ENCODE data around the gene LRBA. TPM values are rescaled to one million over a fixed set of nuclear protein-coding genes. Genes with fewer than 3 reads are reported as not detected.
A peak's percentile ranks its signal among the peaks of the same experiment; 100 is the strongest.
"Not testable (repeated sequence)": the region's sequence is repeated elsewhere in the genome, so short reads cannot be mapped to it uniquely, and the experiment has no call there.

Gene LRBA
- total RNA-seq, 2 donors from 2014 or later, result 76.3 to 86.9 TPM

GRCh38 chr4:150960079-150960478 lies 55.0 kb downstream of the LRBA start:
- Mint-ChIP-seq H3K27ac (no peak overlapping the region), H3K4me1 (peaks cover 25% of the 10 kb centered on the region), H3K27me3 (no peaks in the 10 kb centered on the region), H3K36me3 (ENCODE audit: low read depth) (peaks cover 5% of the 10 kb centered on the region), H3K4me3 (no peak overlapping the region)
- ATAC-seq (no peak), DNase-seq (no peak)
- H3K9me3 ChIP-seq (ENCODE audit: control insufficient read depth, low read length, poor library complexity, severe bottlenecking), result no peaks in the 10 kb centered on the region

- not testable (repeated sequence) for DNase-seq; H3K27ac Mint-ChIP-seq; H3K27me3 Mint-ChIP-seq; H3K4me3 Mint-ChIP-seq; H3K9me3 ChIP-seq (ENCODE audit: control insufficient read depth, low read length, poor library complexity, severe bottlenecking); H3K36me3 Mint-ChIP-seq (ENCODE audit: low read depth); ATAC-seq
- peaks cover 25% of the 10 kb centered on the region for H3K4me1 Mint-ChIP-seq
Measured at GRCh38 chr4:150957981-150958380, 57.1 kb downstream of the LRBA start.

- H3K4me3 Mint-ChIP-seq, H3K27ac Mint-ChIP-seq: not testable (repeated sequence)
Measured at GRCh38 chr4:150957095-150957494, 58.0 kb downstream of the LRBA start.

GRCh38 chr4:150953916-150954315 lies 61.2 kb downstream of the LRBA start:
- not testable (repeated sequence) for H3K4me3 Mint-ChIP-seq; H3K36me3 Mint-ChIP-seq (ENCODE audit: low read depth); DNase-seq; H3K9me3 ChIP-seq (ENCODE audit: control insufficient read depth, low read length, poor library complexity, severe bottlenecking); H3K27me3 Mint-ChIP-seq; H3K27ac Mint-ChIP-seq; ATAC-seq
- H3K4me1 Mint-ChIP-seq, result peaks cover 37% of the 10 kb centered on the region

More at GRCh38 chr4:150957095-150957494, 58.0 kb downstream of the LRBA start:
- H3K36me3 Mint-ChIP-seq (ENCODE audit: low read depth); H3K9me3 ChIP-seq (ENCODE audit: control insufficient read depth, low read length, poor library complexity, severe bottlenecking); H3K27me3 Mint-ChIP-seq; ATAC-seq; DNase-seq: not testable (repeated sequence)
- H3K4me1 Mint-ChIP-seq, result peaks cover 32% of the 10 kb centered on the region

- Mint-ChIP-seq H3K4me3 (peak overlapping the region; percentile 58), H3K4me1 (peaks cover 46% of the 10 kb centered on the region), H3K27me3 (no peaks in the 10 kb centered on the region), H3K27ac (peak overlapping the region; percentile 75), H3K36me3 (ENCODE audit: low read depth) (peaks cover 2% of the 10 kb centered on the region)
- H3K9me3 ChIP-seq (ENCODE audit: control insufficient read depth, low read length, poor library complexity, severe bottlenecking), result no peaks in the 10 kb centered on the region
- no peak for ATAC-seq
- no peak for DNase-seq
Measured at GRCh38 chr4:150952167-150952845, 62.8 kb downstream of the LRBA start.

- H3K9me3 ChIP-seq (ENCODE audit: control insufficient read depth, low read length, poor library complexity, severe bottlenecking), result no peaks in the 10 kb centered on the region
- Mint-ChIP-seq H3K36me3 (ENCODE audit: low read depth) (peaks cover 5% of the 10 kb centered on the region), H3K27me3 (no peaks in the 10 kb centered on the region), H3K4me1 (peaks cover 40% of the 10 kb centered on the region), H3K27ac (no peak overlapping the region), H3K4me3 (no peak overlapping the region)
- ATAC-seq, result no peak
- DNase-seq, result no peak
Measured at GRCh38 chr4:150950657-150951288, 64.3 kb downstream of the LRBA start.

GRCh38 chr4:150949943-150950342 lies 65.1 kb downstream of the LRBA start:
- Mint-ChIP-seq H3K36me3 (ENCODE audit: low read depth) (peaks cover 5% of the 10 kb centered on the region), H3K4me1 (peaks cover 38% of the 10 kb centered on the region), H3K27me3 (no peaks in the 10 kb centered on the region), H3K4me3 (no peak overlapping the region), H3K27ac (no peak overlapping the region)
- ATAC-seq (no peak), DNase-seq (no peak)
- H3K9me3 ChIP-seq (ENCODE audit: control insufficient read depth, low read length, poor library complexity, severe bottlenecking), result no peaks in the 10 kb centered on the region

- no peaks in the 10 kb centered on the region for H3K27me3 Mint-ChIP-seq
- H3K27ac Mint-ChIP-seq, result no peak overlapping the region
- no peak for ATAC-seq
- DNase-seq, result no peak
- no peak overlapping the region for H3K4me3 Mint-ChIP-seq
- H3K36me3 Mint-ChIP-seq (ENCODE audit: low read depth), result peaks cover 5% of the 10 kb centered on the region
- peaks cover 41% of the 10 kb centered on the region for H3K4me1 Mint-ChIP-seq
- no peaks in the 10 kb centered on the region for H3K9me3 ChIP-seq (ENCODE audit: control insufficient read depth, low read length, poor library complexity, severe bottlenecking)
Measured at GRCh38 chr4:150949342-150949741, 65.7 kb downstream of the LRBA start.

GRCh38 chr4:150948710-150949109 lies 66.4 kb downstream of the LRBA start:
- DNase-seq, result no peak
- no peaks in the 10 kb centered on the region for H3K27me3 Mint-ChIP-seq
- no peaks in the 10 kb centered on the region for H3K9me3 ChIP-seq (ENCODE audit: control insufficient read depth, low read length, poor library complexity, severe bottlenecking)
- H3K36me3 Mint-ChIP-seq (ENCODE audit: low read depth), result peaks cover 5% of the 10 kb centered on the region
- H3K27ac Mint-ChIP-seq, result no peak overlapping the region
- H3K4me1 Mint-ChIP-seq, result peaks cover 41% of the 10 kb centered on the region
- ATAC-seq, result no peak
- H3K4me3 Mint-ChIP-seq, result no peak overlapping the region

- ATAC-seq, result no peak
- H3K9me3 ChIP-seq (ENCODE audit: control insufficient read depth, low read length, poor library complexity, severe bottlenecking), result no peaks in the 10 kb centered on the region
- DNase-seq, result no peak
- Mint-ChIP-seq H3K27me3 (no peaks in the 10 kb centered on the region), H3K4me1 (peaks cover 41% of the 10 kb centered on the region), H3K27ac (no peak overlapping the region), H3K36me3 (ENCODE audit: low read depth) (peaks cover 5% of the 10 kb centered on the region), H3K4me3 (no peak overlapping the region)
Measured at GRCh38 chr4:150948074-150948473, 67.0 kb downstream of the LRBA start.

GRCh38 chr4:150944660-150945059 lies 70.4 kb downstream of the LRBA start:
- no peak overlapping the region for H3K4me3 Mint-ChIP-seq
- peaks cover 2% of the 10 kb centered on the region for H3K36me3 Mint-ChIP-seq (ENCODE audit: low read depth)
- no peak for DNase-seq
- no peaks in the 10 kb centered on the region for H3K27me3 Mint-ChIP-seq
- ATAC-seq, result no peak
- peaks cover 34% of the 10 kb centered on the region for H3K4me1 Mint-ChIP-seq
- no peaks in the 10 kb centered on the region for H3K9me3 ChIP-seq (ENCODE audit: control insufficient read depth, low read length, poor library complexity, severe bottlenecking)
- H3K27ac Mint-ChIP-seq, result no peak overlapping the region

- peaks cover 2% of the 10 kb centered on the region for H3K36me3 Mint-ChIP-seq (ENCODE audit: low read depth)
- no peak overlapping the region for H3K27ac Mint-ChIP-seq
- H3K27me3 Mint-ChIP-seq, result no peaks in the 10 kb centered on the region
- no peak for ATAC-seq
- H3K4me1 Mint-ChIP-seq, result peaks cover 39% of the 10 kb centered on the region
- DNase-seq, result no peak
- H3K9me3 ChIP-seq (ENCODE audit: control insufficient read depth, low read length, poor library complexity, severe bottlenecking), result no peaks in the 10 kb centered on the region
- H3K4me3 Mint-ChIP-seq, result no peak overlapping the region
Measured at GRCh38 chr4:150943818-150944217, 71.3 kb downstream of the LRBA start.

- H3K4me1 Mint-ChIP-seq, result peaks cover 42% of the 10 kb centered on the region
Measured at GRCh38 chr4:150943126-150943525, 72.0 kb downstream of the LRBA start.

GRCh38 chr4:150942539-150942938 lies 72.5 kb downstream of the LRBA start:
- ATAC-seq (no peak), DNase-seq (no peak)
- H3K9me3 ChIP-seq (ENCODE audit: control insufficient read depth, low read length, poor library complexity, severe bottlenecking), result no peaks in the 10 kb centered on the region
- no peak overlapping the region for H3K27ac Mint-ChIP-seq
- H3K4me1 Mint-ChIP-seq, result peaks cover 39% of the 10 kb centered on the region
- no peaks in the 10 kb centered on the region for H3K27me3 Mint-ChIP-seq
- H3K36me3 Mint-ChIP-seq (ENCODE audit: low read depth), result peaks cover 2% of the 10 kb centered on the region
- no peak overlapping the region for H3K4me3 Mint-ChIP-seq

More at GRCh38 chr4:150943126-150943525, 72.0 kb downstream of the LRBA start:
- no peaks in the 10 kb centered on the region for H3K9me3 ChIP-seq (ENCODE audit: control insufficient read depth, low read length, poor library complexity, severe bottlenecking)
- no peak for DNase-seq
- Mint-ChIP-seq H3K27me3 (no peaks in the 10 kb centered on the region), H3K27ac (no peak overlapping the region), H3K36me3 (ENCODE audit: low read depth) (peaks cover 2% of the 10 kb centered on the region), H3K4me3 (no peak overlapping the region)
- ATAC-seq, result no peak

Data from T-helper 17 cell (primary cell).